ENCODE results near the gene CR1.

GRCh38 chr1:207670997-207671396 is 175.0 kb downstream of the CR1 start:
- TF ChIP-seq CTCF (IDR thresholded peaks at IDR 0.05) (no peak), POLR2A (IDR thresholded peaks at IDR 0.05) (no peak)

Data from testis (tissue), 2 donors.